Lower leg skin (tissue), 4 donors: Measurements from ENCODE around the gene TADA1. TPM values are rescaled to one million over a fixed set of nuclear protein-coding genes. Genes with fewer than 3 reads are reported as not detected.

Source experiments
- DNase-seq, 2 donors: peaks; one replicate each; pipeline ENCODE4 v3.0.0-alpha.2; 2019; ENCODE audit warnings: low spot score in 2 of 2
- H3K4me3 ChIP-seq: fragments of 200-600 bp; sonication (generic); 2 replicates; pipeline ENCODE4 v1.5.1; 2017; ENCODE audit warnings: mild to moderate bottlenecking, low read depth; ENCODE audit not compliant: poor library complexity, severe bottlenecking
- POLR2A ChIP-seq, 2 donors: fragments of 450-650 bp; IDR thresholded peaks; one replicate each; pipeline ENCODE4 v1.6.1; 2016 to 2017; ENCODE audit warnings: antibody characterized with exemption in 2 of 2, mild to moderate bottlenecking in 1 of 2, moderate library complexity in 1 of 2
- WGBS, 2 donors: methylation state at CpG; one replicate each; pipeline ENCODE4 v1.1.5; 2018; 5-methylcytosine and 5-hydroxymethylcytosine counted together
- intact Hi-C: fragments of 100-400 bp; cut with DNase I; formaldehyde crosslinking; loops from one replicate; pipeline ENCODE4 v1.15.0; 2023; ENCODE audit warnings: low total_unique reads
- total RNA-seq, 4 donors: library from RNA; depleted of rRNA; stranded (reverse); fragments of >200 nt; gene quantifications; one replicate each; pipeline ENCODE4 v1.1.0, GENCODE V29; 2016
- TF ChIP-seq, protein P1 (sequence below), 3 donors: fragments of 450-650 bp; IDR thresholded peaks; one replicate each; pipeline ENCODE4 v1.5.1; 2016; ENCODE audit warnings: antibody characterized with exemption in 3 of 3, mild to moderate bottlenecking in 3 of 3, moderate library complexity in 2 of 3

The TADA1 gene
- total RNA-seq, 4 donors from 2014 or later, result 9.5 to 18.2 (median 15.1) TPM

- intact Hi-C loops, result no loop called here
- DNase-seq, result no peak
These were observed 746 bp downstream of the TADA1 start for GRCh38 chr1:166875302-166875733.

GRCh38 chr1:166874464-166874863, 1.6 kb downstream of the TADA1 start:
- H3K4me3 ChIP-seq, result no peak overlapping the region
- no peak for DNase-seq
- WGBS, 2 donors, result 92% methylated on average over 8 of the region's 8 CpGs
- TF ChIP-seq, protein P1, sequence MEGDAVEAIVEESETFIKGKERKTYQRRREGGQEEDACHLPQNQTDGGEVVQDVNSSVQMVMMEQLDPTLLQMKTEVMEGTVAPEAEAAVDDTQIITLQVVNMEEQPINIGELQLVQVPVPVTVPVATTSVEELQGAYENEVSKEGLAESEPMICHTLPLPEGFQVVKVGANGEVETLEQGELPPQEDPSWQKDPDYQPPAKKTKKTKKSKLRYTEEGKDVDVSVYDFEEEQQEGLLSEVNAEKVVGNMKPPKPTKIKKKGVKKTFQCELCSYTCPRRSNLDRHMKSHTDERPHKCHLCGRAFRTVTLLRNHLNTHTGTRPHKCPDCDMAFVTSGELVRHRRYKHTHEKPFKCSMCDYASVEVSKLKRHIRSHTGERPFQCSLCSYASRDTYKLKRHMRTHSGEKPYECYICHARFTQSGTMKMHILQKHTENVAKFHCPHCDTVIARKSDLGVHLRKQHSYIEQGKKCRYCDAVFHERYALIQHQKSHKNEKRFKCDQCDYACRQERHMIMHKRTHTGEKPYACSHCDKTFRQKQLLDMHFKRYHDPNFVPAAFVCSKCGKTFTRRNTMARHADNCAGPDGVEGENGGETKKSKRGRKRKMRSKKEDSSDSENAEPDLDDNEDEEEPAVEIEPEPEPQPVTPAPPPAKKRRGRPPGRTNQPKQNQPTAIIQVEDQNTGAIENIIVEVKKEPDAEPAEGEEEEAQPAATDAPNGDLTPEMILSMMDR (IDR thresholded peaks at IDR 0.05), result no peak
- TF ChIP-seq POLR2A (IDR thresholded peaks at IDR 0.05), result no peak
- intact Hi-C loops, result no loop called here

More at GRCh38 chr1:166875302-166875733, 746 bp downstream of the TADA1 start:
- 35 to 39% methylated on average over 8 of the region's 8 CpGs for WGBS, 2 donors
- no peak for TF ChIP-seq POLR2A (IDR thresholded peaks at IDR 0.05)
- TF ChIP-seq, protein P1 (IDR thresholded peaks at IDR 0.05), result no peak
- peak overlapping the region; percentile 91 for H3K4me3 ChIP-seq

GRCh38 chr1:166870584-166870983, 5.5 kb downstream of the TADA1 start:
- no peak for DNase-seq
- 90% methylated on average over 4 of the region's 4 CpGs for WGBS, 2 donors
- intact Hi-C loops, result no loop called here
- no peak overlapping the region for H3K4me3 ChIP-seq
- no peak for TF ChIP-seq POLR2A (IDR thresholded peaks at IDR 0.05)
- TF ChIP-seq, protein P1 (IDR thresholded peaks at IDR 0.05), result no peak

GRCh38 chr1:166869318-166870099, 6.6 kb downstream of the TADA1 start:
- 72 to 82% methylated on average over 3 of the region's 3 CpGs for WGBS, 2 donors
- intact Hi-C loops, result no loop called here
- TF ChIP-seq POLR2A (IDR thresholded peaks at IDR 0.05), result no peak
- TF ChIP-seq, protein P1 (IDR thresholded peaks at IDR 0.05), result no peak
- DNase-seq, result no peak
- H3K4me3 ChIP-seq, result no peak overlapping the region

DNA sequence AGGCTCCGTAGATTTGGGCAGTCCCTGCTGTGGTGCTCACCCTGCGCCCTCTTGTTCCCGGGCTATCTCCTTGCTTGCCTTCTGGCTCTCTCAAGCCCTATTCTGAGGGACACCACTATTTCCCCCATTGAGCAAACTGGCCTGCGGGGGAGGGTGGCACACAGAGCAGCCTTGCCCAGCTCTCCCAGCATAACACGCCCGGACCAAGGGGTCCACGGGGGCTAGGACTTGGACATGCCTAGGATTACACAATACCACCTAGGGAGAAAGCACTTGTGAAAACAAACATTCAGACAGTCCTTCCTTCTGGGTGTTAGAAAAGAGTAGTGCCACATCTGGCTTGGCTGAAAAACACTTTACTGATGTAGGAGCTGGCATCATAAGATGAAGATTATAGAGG, 7.4 kb downstream of the TADA1 start:
- no peak overlapping the region for H3K4me3 ChIP-seq
- intact Hi-C loops, result no loop called here
- DNase-seq, result no peak
- 92 to 97% methylated on average over 6 of the region's 7 CpGs for WGBS, 2 donors
- TF ChIP-seq, protein P1 (IDR thresholded peaks at IDR 0.05), result no peak
- TF ChIP-seq POLR2A (IDR thresholded peaks at IDR 0.05), result no peak
